H1 (cell line): ENCODE data around the gene APOBEC2. TPM values are rescaled to one million over a fixed set of nuclear protein-coding genes. Genes with fewer than 3 reads are reported as not detected.

Experiments
- ASH2L ChIP-seq: fragments of 200-600, 300-600 bp; sonication (generic); IDR thresholded peaks from one replicate; pipeline ENCODE4 v1.7.1; 2017; ENCODE audit warnings: low read length
- ATF2 ChIP-seq: IDR thresholded peaks from 2 replicates; pipeline ENCODE4 v1.6.1; 2012; ENCODE audit warnings: low read length, inconsistent platforms
- MAFK ChIP-seq: IDR thresholded peaks from 2 replicates; pipeline ENCODE4 v1.6.1; 2012; ENCODE audit warnings: low read depth, mild to moderate bottlenecking, improper control_type of control experiment, low read length
- RBBP5 ChIP-seq: IDR thresholded peaks from 2 replicates; pipeline ENCODE4 v1.7.1; 2012; ENCODE audit warnings: low read depth, mild to moderate bottlenecking, inconsistent platforms, low read length, moderate library complexity, borderline replicate concordance
- SIX5 ChIP-seq: IDR thresholded peaks from 2 replicates; pipeline ENCODE4 v1.6.1; 2011; ENCODE audit warnings: mild to moderate bottlenecking, low read depth, low read length
- TEAD4 ChIP-seq: IDR thresholded peaks from 2 replicates; pipeline ENCODE4 v1.6.1; 2012; ENCODE audit warnings: low read depth, low read length, inconsistent platforms, mixed read lengths
- polyA plus RNA-seq, 7 experiments: library from polyadenylated mRNA; depleted of rRNA in 3 of 7; stranded (reverse) in 5 of 7; unstranded in 2 of 7; fragments of >200 nt in 5 of 7; fragments of 200-250 nt in 2 of 7; gene quantifications; 1 replicate in 5 of 7; 2 replicates in 1 of 7; 4 replicates in 1 of 7; pipeline versions ENCODE4 v1.2.1 to v1.2.3, GENCODE V29; 2011 to 2013; ENCODE audit warnings: missing spikeins in 2 of 7, mixed read lengths in 2 of 7
- total RNA-seq: library from RNA; stranded (reverse); fragmentation: NEBNext Ultra II Directional; extraction: Animal tissue kit (Norgen Biotek cat#: 25700); gene quantifications from 2 replicates; pipeline ENCODE4 v1.2.1, GENCODE V29; 2021

The APOBEC2 gene
- total and polyA plus RNA-seq, 2 of the 8 experiments (the other 6 are each of a cell fraction or from before 2014, with no cell fraction given), result not detected

- TF ChIP-seq ATF2, result no peak
- no peak for TF ChIP-seq TEAD4
- TF ChIP-seq SIX5, result no peak
- no peak for TF ChIP-seq RBBP5
- TF ChIP-seq MAFK, result no peak
- TF ChIP-seq ASH2L, result no peak
Measured at GRCh38 chr6:41051873-41052272, 1.1 kb upstream of the APOBEC2 start (continued).
